ENCODE results near the gene PSPN. TPM values are rescaled to one million over a fixed set of nuclear protein-coding genes. Genes with fewer than 3 reads are reported as not detected.
A peak's percentile ranks its signal among the peaks of the same experiment; 100 is the strongest.

PSPN gene
- total and polyA plus RNA-seq, 12 donors, result 0.48 to 3.6 (median 1.2) TPM

DNA sequence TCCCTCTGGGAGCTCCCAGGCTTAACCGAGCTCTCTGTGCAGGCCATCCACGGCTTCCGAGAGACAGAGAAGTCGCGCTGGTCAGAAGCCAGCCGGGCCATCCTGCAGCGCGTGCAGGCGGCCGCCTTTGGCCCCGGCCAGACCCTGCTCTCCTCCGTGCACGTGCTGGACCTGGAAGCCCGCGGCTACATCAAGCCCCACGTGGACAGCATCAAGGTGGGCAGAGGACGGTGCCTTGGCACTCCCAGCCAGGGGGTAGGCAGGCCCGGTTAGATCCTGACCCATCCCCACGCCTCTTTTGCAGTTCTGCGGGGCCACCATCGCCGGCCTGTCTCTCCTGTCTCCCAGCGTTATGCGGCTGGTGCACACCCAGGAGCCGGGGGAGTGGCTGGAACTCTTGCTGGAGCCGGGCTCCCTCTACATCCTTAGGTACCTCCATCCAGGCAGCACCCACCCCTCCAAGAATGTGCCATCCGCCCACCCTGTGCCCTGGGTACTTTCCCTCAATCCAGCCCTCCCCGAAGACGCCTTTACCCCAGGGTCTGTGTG is 1.5 kb downstream of the PSPN start:
- DNase-seq, result peak in 5 of 7 donors; percentile 31 to 50 (median 47)
- no peaks in the 10 kb centered on the region for H3K9me3 ChIP-seq (replicated peaks in 1 of 3)
- 73 to 84% (median 83%) methylated on average over 9 to 29 of the region's 29 CpGs for WGBS, 4 donors
- TF ChIP-seq, protein P1, sequence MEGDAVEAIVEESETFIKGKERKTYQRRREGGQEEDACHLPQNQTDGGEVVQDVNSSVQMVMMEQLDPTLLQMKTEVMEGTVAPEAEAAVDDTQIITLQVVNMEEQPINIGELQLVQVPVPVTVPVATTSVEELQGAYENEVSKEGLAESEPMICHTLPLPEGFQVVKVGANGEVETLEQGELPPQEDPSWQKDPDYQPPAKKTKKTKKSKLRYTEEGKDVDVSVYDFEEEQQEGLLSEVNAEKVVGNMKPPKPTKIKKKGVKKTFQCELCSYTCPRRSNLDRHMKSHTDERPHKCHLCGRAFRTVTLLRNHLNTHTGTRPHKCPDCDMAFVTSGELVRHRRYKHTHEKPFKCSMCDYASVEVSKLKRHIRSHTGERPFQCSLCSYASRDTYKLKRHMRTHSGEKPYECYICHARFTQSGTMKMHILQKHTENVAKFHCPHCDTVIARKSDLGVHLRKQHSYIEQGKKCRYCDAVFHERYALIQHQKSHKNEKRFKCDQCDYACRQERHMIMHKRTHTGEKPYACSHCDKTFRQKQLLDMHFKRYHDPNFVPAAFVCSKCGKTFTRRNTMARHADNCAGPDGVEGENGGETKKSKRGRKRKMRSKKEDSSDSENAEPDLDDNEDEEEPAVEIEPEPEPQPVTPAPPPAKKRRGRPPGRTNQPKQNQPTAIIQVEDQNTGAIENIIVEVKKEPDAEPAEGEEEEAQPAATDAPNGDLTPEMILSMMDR (IDR thresholded peaks at IDR 0.05), result no peak
- no peak for TF ChIP-seq POLR2A (IDR thresholded peaks at IDR 0.05)
- H3K4me1 ChIP-seq (replicated peaks in 1 of 2), result peaks cover 5% of the 10 kb centered on the region in 2 donors
- intact Hi-C loops (cut with DNase I), result no loop called here
- no peak overlapping the region for H3K4me3 ChIP-seq
- H3K27me3 ChIP-seq, result no peaks in the 10 kb centered on the region
- H3K36me3 ChIP-seq (replicated peaks in 1 of 2), result peaks cover 0 to 14% of the 10 kb centered on the region in 2 donors
- peak overlapping the region in 1 of 5 donors; percentile 17 for H3K27ac ChIP-seq

DNA sequence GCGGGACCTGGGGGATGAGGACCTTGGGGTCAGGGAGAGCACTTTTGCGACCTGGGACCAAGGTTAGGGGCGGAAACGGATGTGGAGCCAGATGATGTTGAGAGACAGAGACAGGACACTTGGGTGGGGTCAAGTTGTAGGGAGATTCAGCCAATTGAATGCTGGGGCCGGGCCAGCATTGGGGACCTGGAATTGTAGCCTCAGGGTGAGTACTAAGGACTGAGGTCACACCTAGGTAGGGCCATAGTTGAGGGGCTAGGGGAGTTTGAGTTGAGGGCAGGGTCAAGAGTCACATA is 2.0 kb downstream of the PSPN start:
- H3K27me3 ChIP-seq, result no peaks in the 10 kb centered on the region
- no peaks in the 10 kb centered on the region for H3K9me3 ChIP-seq (replicated peaks in 1 of 3)
- intact Hi-C loops (cut with DNase I), result no loop called here
- TF ChIP-seq, protein P1 (IDR thresholded peaks at IDR 0.05), result no peak
- no peak for TF ChIP-seq POLR2A (IDR thresholded peaks at IDR 0.05)
- H3K4me1 ChIP-seq (replicated peaks in 1 of 2), result peaks cover 5% of the 10 kb centered on the region in 2 donors
- 21 to 28% (median 24%) methylated on average over 4 to 5 of the region's 5 CpGs for WGBS, 4 donors
- H3K27ac ChIP-seq, result peak overlapping the region in 3 of 5 donors; percentile 17 to 96 (median 50)
- peak overlapping the region in 2 of 4 donors; percentile 78 to 99 for H3K4me3 ChIP-seq
- DNase-seq, result no peak
- H3K36me3 ChIP-seq (replicated peaks in 1 of 2), result peaks cover 0 to 14% of the 10 kb centered on the region in 2 donors

DNA sequence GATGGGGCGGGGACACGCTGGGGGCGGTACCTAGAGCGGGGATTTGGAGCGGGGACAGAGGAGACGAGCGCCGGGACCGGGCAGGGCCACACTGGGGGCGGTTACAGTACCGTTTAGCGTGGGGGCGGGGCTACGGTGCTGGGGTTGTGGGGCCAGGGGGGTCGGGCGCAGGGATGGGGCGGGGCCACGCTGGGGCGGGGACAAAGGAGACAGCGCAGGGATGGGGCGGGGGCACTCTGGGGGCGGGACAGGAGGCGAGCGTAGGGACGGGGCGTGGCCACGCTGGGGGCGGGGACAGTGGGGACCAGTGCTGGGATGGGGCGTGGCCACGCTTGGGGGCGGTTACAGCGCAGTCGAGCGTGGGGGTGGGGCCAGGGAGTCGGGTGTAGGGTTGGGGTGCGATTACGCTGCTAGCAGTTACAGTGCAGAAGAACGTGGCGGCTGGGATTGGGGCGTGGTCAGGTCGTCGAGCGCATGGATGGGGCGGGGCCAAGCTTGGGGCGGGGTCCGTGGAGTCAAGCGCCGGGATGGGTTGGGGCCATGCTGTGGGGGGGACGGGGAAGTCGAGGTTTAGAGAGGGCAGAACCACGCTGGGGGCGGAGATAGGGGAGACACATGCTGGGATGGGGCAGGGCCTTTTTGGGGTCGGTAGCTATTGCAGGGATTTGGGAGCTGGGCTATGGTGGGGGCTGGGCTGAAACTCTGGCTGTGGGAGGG is 2.5 kb downstream of the PSPN start:
- DNase-seq, result peak; percentile 98 to 99 (median 99)
- Histone ChIP-seq H3K9me3 (replicated peaks in 1 of 3) (no peaks in the 10 kb centered on the region), H3K27ac (peak overlapping the region; percentile 96 to 100 (median 99)), H3K27me3 (no peaks in the 10 kb centered on the region), H3K4me1 (replicated peaks in 1 of 2) (peaks cover 5% of the 10 kb centered on the region in 2 donors), H3K4me3 (peak overlapping the region; percentile 78 to 99 (median 95)), H3K36me3 (replicated peaks in 1 of 2) (peaks cover 0 to 17% of the 10 kb centered on the region in 2 donors)
- intact Hi-C loops (cut with DNase I), result no loop called here
- TF ChIP-seq POLR2A (IDR thresholded peaks at IDR 0.05), result no peak
- TF ChIP-seq, protein P1 (IDR thresholded peaks at IDR 0.05), result no peak
- WGBS, 4 donors, result 0 to 5% (median 1%) methylated on average over 19 to 53 of the region's 53 CpGs

DNA sequence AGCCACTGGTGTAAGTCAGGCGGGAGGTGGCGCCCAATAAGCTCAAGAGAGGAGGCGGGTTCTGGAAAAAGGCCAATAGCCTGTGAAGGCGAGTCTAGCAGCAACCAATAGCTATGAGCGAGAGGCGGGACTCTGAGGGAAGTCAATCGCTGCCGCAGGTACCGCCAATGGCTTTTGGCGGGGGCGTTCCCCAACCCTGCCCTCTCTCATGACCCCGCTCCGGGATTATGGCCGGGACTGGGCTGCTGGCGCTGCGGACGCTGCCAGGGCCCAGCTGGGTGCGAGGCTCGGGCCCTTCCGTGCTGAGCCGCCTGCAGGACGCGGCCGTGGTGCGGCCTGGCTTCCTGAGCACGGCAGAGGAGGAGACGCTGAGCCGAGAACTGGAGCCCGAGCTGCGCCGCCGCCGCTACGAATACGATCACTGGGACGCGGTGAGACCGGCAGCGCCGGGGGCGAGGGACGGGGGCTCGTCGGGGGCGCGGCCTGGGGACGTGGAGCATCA is 3.1 kb downstream of the PSPN start, which contains the start of gene ALKBH7:
ALKBH7 (plus strand) TSS at position 201 of the 502 bp plus-strand sequence; CDS start at position 228, 27 bp downstream.
- intact Hi-C loops (cut with DNase I), result no loop called here

More for the DNA sequence above, 3.1 kb downstream of the PSPN start, which contains the start of gene ALKBH7:
- Histone ChIP-seq H3K9me3 (replicated peaks in 1 of 3) (no peaks in the 10 kb centered on the region), H3K4me3 (peak within 1 kb of the TSS; percentile 78 to 99 (median 95)), H3K27me3 (no peaks in the 10 kb centered on the region), H3K27ac (peak within 1 kb of the TSS; percentile 96 to 100 (median 99)), H3K4me1 (replicated peaks in 1 of 2) (peaks cover 5% of the 10 kb centered on the region in 2 donors), H3K36me3 (replicated peaks in 1 of 2) (peaks cover 0 to 23% of the 10 kb centered on the region in 2 donors)
- TF ChIP-seq, protein P1 (IDR thresholded peaks at IDR 0.05), result no peak
- TF ChIP-seq POLR2A (IDR thresholded peaks at IDR 0.05), result peak; percentile 65 to 76
- WGBS, 4 donors, result 0% methylated on average over 9 to 47 of the region's 47 CpGs
- peak; percentile 99 to 100 (median 100) for DNase-seq

All from adrenal gland (tissue), 12 donors.